ENCODE measurements around the gene PDCD10.

The PDCD10 gene

DNA sequence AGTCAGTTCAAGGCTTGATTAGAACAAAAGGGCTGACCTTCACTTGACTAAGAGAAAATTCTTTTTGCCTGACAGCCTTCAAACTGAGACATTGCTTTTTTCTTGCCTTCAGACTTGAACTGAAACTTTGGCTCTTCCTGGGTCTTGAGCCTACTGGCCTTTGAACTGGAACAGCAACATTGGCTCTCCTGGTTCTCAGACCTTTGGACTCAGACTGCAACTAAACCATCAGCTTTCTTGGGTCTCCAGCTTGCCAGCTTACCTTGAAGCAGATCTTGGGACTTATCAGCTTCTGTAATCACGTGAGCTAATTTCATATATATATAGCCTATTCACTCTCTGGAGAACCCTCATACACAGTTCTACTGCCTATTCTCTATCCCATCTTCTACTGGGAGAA is 61.5 kb downstream of the PDCD10 start:
- TF ChIP-seq ZC3H10 (CRISPR knock-in tag; IDR thresholded peaks at IDR 0.05): no peak
- no peak for TF ChIP-seq ESRRG (CRISPR knock-in tag; IDR thresholded peaks at IDR 0.05)
- TF ChIP-seq, protein P1, sequence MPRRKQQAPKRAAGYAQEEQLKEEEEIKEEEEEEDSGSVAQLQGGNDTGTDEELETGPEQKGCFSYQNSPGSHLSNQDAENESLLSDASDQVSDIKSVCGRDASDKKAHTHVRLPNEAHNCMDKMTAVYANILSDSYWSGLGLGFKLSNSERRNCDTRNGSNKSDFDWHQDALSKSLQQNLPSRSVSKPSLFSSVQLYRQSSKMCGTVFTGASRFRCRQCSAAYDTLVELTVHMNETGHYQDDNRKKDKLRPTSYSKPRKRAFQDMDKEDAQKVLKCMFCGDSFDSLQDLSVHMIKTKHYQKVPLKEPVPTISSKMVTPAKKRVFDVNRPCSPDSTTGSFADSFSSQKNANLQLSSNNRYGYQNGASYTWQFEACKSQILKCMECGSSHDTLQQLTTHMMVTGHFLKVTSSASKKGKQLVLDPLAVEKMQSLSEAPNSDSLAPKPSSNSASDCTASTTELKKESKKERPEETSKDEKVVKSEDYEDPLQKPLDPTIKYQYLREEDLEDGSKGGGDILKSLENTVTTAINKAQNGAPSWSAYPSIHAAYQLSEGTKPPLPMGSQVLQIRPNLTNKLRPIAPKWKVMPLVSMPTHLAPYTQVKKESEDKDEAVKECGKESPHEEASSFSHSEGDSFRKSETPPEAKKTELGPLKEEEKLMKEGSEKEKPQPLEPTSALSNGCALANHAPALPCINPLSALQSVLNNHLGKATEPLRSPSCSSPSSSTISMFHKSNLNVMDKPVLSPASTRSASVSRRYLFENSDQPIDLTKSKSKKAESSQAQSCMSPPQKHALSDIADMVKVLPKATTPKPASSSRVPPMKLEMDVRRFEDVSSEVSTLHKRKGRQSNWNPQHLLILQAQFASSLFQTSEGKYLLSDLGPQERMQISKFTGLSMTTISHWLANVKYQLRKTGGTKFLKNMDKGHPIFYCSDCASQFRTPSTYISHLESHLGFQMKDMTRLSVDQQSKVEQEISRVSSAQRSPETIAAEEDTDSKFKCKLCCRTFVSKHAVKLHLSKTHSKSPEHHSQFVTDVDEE (CRISPR knock-in tag; IDR thresholded peaks at IDR 0.05): no peak
- no peak for ATAC-seq

DNA sequence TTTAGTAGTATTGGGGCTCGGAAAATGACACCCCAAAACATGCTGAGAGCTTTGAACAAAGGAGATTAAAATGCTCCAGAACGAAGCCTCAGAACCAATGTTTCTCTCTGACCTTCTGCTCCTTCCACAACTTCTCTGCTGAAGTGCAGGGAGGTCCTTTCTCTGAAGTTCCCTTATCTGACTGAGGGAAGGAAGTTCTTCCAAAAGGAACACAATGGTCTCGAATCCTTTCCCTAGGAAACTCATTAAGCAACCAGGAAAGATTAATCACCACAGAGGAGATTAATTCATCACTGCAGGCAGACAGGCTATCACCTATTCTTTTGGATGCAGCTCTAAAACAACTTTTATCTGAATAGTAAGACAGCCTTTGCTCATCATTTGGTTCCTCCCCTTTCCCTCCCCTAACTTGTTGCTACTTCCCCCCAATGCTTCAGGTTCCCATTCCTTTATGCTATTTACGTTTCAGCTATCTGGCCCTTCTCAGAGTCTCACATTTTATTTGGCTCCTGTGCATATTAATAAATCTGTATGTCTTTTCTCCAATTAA is 62.7 kb downstream of the PDCD10 start:
- TF ChIP-seq PPARA (CRISPR knock-in tag; IDR thresholded peaks at IDR 0.05; ENCODE audit: borderline replicate concordance): no peak
- TF ChIP-seq, protein P1 (CRISPR knock-in tag; IDR thresholded peaks at IDR 0.05): no peak
- TF ChIP-seq, protein P2, sequence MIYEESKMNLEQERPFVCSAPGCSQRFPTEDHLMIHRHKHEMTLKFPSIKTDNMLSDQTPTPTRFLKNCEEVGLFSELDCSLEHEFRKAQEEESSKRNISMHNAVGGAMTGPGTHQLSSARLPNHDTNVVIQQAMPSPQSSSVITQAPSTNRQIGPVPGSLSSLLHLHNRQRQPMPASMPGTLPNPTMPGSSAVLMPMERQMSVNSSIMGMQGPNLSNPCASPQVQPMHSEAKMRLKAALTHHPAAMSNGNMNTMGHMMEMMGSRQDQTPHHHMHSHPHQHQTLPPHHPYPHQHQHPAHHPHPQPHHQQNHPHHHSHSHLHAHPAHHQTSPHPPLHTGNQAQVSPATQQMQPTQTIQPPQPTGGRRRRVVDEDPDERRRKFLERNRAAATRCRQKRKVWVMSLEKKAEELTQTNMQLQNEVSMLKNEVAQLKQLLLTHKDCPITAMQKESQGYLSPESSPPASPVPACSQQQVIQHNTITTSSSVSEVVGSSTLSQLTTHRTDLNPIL (CRISPR knock-in tag; IDR thresholded peaks at IDR 0.05; ENCODE audit: low read depth): no peak
- no peak for TF ChIP-seq OSR1 (CRISPR knock-in tag; IDR thresholded peaks at IDR 0.05)
- TF ChIP-seq, protein P3, sequence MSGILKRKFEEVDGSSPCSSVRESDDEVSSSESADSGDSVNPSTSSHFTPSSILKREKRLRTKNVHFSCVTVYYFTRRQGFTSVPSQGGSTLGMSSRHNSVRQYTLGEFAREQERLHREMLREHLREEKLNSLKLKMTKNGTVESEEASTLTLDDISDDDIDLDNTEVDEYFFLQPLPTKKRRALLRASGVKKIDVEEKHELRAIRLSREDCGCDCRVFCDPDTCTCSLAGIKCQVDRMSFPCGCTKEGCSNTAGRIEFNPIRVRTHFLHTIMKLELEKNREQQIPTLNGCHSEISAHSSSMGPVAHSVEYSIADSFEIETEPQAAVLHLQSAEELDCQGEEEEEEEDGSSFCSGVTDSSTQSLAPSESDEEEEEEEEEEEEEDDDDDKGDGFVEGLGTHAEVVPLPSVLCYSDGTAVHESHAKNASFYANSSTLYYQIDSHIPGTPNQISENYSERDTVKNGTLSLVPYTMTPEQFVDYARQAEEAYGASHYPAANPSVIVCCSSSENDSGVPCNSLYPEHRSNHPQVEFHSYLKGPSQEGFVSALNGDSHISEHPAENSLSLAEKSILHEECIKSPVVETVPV (CRISPR knock-in tag; IDR thresholded peaks at IDR 0.05): no peak
- no peak for TF ChIP-seq RARB (CRISPR knock-in tag; IDR thresholded peaks at IDR 0.05)
- no peak for ATAC-seq

DNA sequence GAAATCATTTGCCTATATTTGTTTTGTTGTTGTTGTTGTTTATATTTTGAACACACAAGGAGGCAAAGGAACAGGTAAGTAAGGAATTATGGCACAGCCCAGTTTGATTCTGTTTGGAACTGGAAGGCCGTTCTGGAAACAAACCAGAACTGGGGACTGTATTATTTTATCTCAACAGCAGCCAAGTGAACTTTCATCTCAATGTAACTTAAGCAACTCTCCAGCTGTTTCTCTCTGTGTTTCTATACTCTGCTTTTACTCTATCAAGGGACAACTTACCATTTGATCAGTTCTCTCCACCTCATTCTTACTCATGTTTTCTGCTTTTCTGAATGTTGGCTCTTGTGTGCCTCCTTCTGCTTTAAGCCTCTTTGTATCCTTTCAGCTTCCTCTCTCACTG is 65.0 kb downstream of the PDCD10 start:
- ATAC-seq: no peak
- TF ChIP-seq, protein P4, sequence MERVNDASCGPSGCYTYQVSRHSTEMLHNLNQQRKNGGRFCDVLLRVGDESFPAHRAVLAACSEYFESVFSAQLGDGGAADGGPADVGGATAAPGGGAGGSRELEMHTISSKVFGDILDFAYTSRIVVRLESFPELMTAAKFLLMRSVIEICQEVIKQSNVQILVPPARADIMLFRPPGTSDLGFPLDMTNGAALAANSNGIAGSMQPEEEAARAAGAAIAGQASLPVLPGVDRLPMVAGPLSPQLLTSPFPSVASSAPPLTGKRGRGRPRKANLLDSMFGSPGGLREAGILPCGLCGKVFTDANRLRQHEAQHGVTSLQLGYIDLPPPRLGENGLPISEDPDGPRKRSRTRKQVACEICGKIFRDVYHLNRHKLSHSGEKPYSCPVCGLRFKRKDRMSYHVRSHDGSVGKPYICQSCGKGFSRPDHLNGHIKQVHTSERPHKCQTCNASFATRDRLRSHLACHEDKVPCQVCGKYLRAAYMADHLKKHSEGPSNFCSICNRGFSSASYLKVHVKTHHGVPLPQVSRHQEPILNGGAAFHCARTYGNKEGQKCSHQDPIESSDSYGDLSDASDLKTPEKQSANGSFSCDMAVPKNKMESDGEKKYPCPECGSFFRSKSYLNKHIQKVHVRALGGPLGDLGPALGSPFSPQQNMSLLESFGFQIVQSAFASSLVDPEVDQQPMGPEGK (CRISPR knock-in tag; IDR thresholded peaks at IDR 0.05; ENCODE audit: borderline replicate concordance): no peak
- no peak for TF ChIP-seq ISL1 (CRISPR knock-in tag; IDR thresholded peaks at IDR 0.05)
- TF ChIP-seq RARB (CRISPR knock-in tag; IDR thresholded peaks at IDR 0.05): no peak
- TF ChIP-seq TCF4 (CRISPR knock-in tag; IDR thresholded peaks at IDR 0.05; ENCODE audit: borderline replicate concordance): no peak
- TF ChIP-seq ZFP3 (CRISPR knock-in tag; IDR thresholded peaks at IDR 0.05): no peak
- no peak for TF ChIP-seq ZC3H10 (CRISPR knock-in tag; IDR thresholded peaks at IDR 0.05)
- TF ChIP-seq, protein P2 (CRISPR knock-in tag; IDR thresholded peaks at IDR 0.05; ENCODE audit: low read depth): no peak
- TF ChIP-seq ZFP30 (CRISPR knock-in tag; IDR thresholded peaks at IDR 0.05): no peak
- no peak for TF ChIP-seq ZNF70 (CRISPR knock-in tag; IDR thresholded peaks at IDR 0.05)
- no peak for TF ChIP-seq ZNF8 (CRISPR knock-in tag; IDR thresholded peaks at IDR 0.05)
- TF ChIP-seq OSR1 (CRISPR knock-in tag; IDR thresholded peaks at IDR 0.05): no peak
- TF ChIP-seq, protein P5, sequence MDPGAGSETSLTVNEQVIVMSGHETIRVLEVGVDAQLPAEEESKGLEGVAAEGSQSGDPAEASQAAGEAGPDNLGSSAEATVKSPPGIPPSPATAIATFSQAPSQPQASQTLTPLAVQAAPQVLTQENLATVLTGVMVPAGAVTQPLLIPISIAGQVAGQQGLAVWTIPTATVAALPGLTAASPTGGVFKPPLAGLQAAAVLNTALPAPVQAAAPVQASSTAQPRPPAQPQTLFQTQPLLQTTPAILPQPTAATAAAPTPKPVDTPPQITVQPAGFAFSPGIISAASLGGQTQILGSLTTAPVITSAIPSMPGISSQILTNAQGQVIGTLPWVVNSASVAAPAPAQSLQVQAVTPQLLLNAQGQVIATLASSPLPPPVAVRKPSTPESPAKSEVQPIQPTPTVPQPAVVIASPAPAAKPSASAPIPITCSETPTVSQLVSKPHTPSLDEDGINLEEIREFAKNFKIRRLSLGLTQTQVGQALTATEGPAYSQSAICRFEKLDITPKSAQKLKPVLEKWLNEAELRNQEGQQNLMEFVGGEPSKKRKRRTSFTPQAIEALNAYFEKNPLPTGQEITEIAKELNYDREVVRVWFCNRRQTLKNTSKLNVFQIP (CRISPR knock-in tag; IDR thresholded peaks at IDR 0.05; ENCODE audit: borderline replicate concordance, low read depth): no peak
- no peak for TF ChIP-seq SNAI2 (CRISPR knock-in tag; IDR thresholded peaks at IDR 0.05)
- TF ChIP-seq ESRRG (CRISPR knock-in tag; IDR thresholded peaks at IDR 0.05): no peak
- TF ChIP-seq ARNTL (CRISPR knock-in tag; IDR thresholded peaks at IDR 0.05; ENCODE audit: borderline replicate concordance, low read depth): no peak
- TF ChIP-seq ZNF565 (CRISPR knock-in tag; conservative IDR thresholded peaks at IDR 0.05; ENCODE audit: low read depth): no peak

Measured in SK-N-SH treated with all-trans-retinoic acid at 6 μM for 48 hours (cell line).